ENCODE results near the gene SOWAHA. TPM values are rescaled to one million over a fixed set of nuclear protein-coding genes. Genes with fewer than 3 reads are reported as not detected.
A peak's percentile ranks its signal among the peaks of the same experiment; 100 is the strongest.

SOWAHA gene
- total RNA-seq, 1 donor from 2014 or later: not detected

DNA sequence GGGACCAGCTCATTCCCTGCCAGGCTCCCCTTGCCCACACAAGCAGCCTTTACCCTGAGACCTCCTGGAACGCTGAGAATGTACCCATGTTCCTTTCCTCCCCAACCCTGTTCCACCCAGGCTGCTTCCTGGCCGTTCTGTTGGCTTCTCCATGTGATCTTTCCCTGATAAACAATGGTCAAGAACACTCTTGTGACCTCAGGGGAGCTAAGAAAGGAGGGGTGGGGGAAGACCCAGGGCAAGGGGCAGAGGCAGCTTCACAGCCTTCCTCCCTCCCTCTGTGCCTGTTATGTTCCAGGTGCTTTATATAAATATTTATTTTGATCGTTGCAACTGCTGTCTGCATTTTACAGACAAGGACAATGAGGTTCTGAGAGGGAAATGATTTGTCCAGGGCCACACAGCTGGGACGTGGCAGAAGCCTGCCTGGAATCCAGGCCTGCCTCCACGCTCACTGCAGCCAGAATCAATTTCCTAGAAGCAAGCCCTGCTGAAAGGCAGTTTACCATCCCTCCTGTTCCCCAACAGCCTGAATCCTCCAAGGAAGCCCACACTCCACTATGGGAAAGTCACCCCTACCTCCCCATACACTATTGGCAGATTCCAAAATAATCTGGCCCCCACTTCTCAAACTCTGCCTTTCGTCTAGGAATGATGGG is 13.5 kb downstream of the SOWAHA start:
- TF ChIP-seq, protein P1, sequence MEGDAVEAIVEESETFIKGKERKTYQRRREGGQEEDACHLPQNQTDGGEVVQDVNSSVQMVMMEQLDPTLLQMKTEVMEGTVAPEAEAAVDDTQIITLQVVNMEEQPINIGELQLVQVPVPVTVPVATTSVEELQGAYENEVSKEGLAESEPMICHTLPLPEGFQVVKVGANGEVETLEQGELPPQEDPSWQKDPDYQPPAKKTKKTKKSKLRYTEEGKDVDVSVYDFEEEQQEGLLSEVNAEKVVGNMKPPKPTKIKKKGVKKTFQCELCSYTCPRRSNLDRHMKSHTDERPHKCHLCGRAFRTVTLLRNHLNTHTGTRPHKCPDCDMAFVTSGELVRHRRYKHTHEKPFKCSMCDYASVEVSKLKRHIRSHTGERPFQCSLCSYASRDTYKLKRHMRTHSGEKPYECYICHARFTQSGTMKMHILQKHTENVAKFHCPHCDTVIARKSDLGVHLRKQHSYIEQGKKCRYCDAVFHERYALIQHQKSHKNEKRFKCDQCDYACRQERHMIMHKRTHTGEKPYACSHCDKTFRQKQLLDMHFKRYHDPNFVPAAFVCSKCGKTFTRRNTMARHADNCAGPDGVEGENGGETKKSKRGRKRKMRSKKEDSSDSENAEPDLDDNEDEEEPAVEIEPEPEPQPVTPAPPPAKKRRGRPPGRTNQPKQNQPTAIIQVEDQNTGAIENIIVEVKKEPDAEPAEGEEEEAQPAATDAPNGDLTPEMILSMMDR (IDR thresholded peaks at IDR 0.05; ENCODE audit: insufficient read depth, low read length, severe bottlenecking): no peak
- H3K36me3 ChIP-seq (ENCODE audit: control insufficient read depth, insufficient read depth, low read length): no peaks in the 10 kb centered on the region
- no peak for FAIRE-seq
- no peak for DNase-seq (ENCODE audit: low read depth)
- no peaks in the 10 kb centered on the region for H3K27me3 ChIP-seq (ENCODE audit: control insufficient read depth, insufficient read depth, low read length)
- H3K4me3 ChIP-seq (ENCODE audit: low read depth, low read length): no peak overlapping the region

DNA sequence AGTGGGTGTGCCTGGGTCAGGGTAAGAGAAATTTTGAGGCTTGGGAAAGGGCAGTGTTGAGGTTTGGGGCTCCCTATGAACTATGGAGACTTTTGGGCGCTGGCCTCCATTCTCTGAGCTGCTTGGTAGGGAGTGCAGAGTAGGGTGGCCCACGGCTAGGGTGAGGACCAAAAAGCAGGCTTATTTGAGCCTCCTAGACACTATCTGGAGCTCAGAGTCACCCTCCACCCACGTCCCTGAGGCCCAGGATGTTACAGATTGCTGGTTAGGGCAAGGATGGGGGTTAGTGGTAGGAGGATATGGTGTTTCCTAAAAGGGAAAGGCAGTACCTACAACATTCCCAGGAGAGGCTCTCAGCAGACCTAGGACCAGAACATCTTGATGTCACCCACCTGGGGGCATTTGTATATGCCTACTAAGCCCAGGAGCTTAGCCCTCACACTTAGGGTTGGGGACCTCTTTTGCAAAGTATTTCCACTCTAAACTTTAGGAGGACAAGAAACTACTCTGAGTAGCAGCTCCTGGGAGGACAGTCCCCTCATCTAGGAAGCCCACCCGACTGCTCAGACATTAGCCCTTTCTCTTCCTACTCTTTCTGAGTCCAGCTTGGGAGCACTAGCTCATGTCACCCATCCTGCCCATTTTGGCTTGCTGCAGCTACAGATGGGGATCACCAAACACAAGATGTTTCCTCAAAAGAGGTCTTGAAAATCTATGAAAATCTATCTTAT is 15.0 kb downstream of the SOWAHA start:
- no peak overlapping the region for H3K4me3 ChIP-seq (ENCODE audit: low read depth, low read length)
- FAIRE-seq (no peak), DNase-seq (ENCODE audit: low read depth) (no peak)
- no peaks in the 10 kb centered on the region for H3K27me3 ChIP-seq (ENCODE audit: control insufficient read depth, insufficient read depth, low read length)
- TF ChIP-seq, protein P1 (IDR thresholded peaks at IDR 0.05; ENCODE audit: insufficient read depth, low read length, severe bottlenecking): no peak
- H3K36me3 ChIP-seq (ENCODE audit: control insufficient read depth, insufficient read depth, low read length): no peaks in the 10 kb centered on the region

DNA sequence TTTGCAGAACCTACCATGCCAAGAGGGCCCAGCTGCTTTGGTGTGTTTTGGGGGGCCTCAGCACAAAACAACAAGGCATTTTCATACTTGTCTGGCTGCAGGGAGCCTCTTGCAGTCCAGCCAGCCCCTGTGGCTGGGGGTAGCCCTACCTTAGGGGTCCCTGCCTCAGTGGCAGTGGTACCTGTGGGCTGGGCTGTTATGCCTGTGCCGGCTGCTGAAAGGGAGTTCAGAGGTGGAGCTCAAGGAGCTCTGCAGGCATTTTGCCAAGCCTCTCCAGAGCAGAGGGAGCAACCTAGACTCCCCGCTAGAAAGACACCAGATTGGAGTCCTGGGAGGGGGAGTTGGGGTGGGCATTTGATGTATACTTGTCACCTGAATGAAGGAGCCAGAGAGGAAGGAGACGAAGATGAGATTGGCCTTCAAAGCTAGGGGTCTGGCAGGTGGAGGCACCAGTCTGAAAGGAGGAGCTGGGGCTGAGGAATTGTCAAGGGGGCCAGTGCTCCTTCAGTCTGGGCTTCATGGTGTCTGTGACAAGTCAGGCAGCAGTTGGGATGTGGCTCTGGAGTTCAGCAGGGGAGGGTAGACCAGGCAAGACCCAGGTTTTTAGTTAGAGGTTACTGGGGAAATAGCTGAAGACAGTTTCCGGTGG is 15.9 kb downstream of the SOWAHA start:
- H3K27me3 ChIP-seq (ENCODE audit: control insufficient read depth, insufficient read depth, low read length): no peaks in the 10 kb centered on the region
- H3K4me3 ChIP-seq (ENCODE audit: low read depth, low read length): no peak overlapping the region
- DNase-seq (ENCODE audit: low read depth) (no peak), FAIRE-seq (no peak)
- no peaks in the 10 kb centered on the region for H3K36me3 ChIP-seq (ENCODE audit: control insufficient read depth, insufficient read depth, low read length)
- TF ChIP-seq, protein P1 (IDR thresholded peaks at IDR 0.05; ENCODE audit: insufficient read depth, low read length, severe bottlenecking): no peak

DNA sequence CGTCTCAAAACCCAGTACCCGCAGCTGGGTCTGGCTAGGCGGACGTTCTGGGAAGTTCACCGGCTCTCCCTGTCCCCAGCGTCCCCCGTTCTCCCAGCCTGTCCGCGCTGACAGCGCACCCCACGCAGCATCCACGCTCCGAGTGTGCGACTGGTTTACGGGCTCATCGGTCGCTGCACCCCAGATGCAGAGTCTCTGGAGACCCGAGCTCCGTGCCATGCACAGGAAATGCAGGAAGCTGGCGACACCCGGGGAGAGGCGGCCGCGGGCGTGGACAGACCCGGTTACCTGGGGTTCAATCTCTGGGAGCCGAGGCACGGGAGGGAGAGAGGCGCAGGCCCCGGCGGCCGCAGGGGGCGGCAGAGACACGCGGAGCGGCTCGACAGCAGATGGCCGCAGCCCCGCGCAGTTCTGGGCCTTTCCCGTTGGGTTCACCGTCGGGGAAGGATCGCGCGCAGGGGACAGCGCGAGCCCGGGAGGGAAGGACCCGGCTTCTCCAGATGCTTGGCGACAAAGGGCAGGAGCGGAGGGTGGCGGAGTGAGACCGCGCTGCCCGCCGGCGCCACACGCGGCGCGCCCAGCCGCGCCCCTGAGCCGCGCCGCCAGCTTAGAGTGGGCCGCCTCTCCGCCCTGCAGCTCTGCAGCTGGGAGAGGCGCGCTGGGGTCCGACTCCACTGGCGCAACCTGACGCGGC is 16.8 kb downstream of the SOWAHA start:
- H3K36me3 ChIP-seq (ENCODE audit: control insufficient read depth, insufficient read depth, low read length): no peaks in the 10 kb centered on the region
- no peaks in the 10 kb centered on the region for H3K27me3 ChIP-seq (ENCODE audit: control insufficient read depth, insufficient read depth, low read length)
- DNase-seq (ENCODE audit: low read depth) (peak; percentile 42), FAIRE-seq (no peak)
- TF ChIP-seq, protein P1 (IDR thresholded peaks at IDR 0.05; ENCODE audit: insufficient read depth, low read length, severe bottlenecking): peak; percentile 94
- H3K4me3 ChIP-seq (ENCODE audit: low read depth, low read length): peak overlapping the region; percentile 53

GRCh38 chr5:132830436-132831094 is 17.5 kb downstream of the SOWAHA start, which contains the start of gene SHROOM1:
SHROOM1 (minus strand) TSS chr5:132830647; CDS start chr5:132826140, 4,507 bp downstream.
- Histone ChIP-seq H3K4me3 (ENCODE audit: low read depth, low read length) (peak within 1 kb of the TSS; percentile 53), H3K27me3 (ENCODE audit: control insufficient read depth, insufficient read depth, low read length) (no peaks in the 10 kb centered on the region), H3K36me3 (ENCODE audit: control insufficient read depth, insufficient read depth, low read length) (no peaks in the 10 kb centered on the region)
- TF ChIP-seq, protein P1 (IDR thresholded peaks at IDR 0.05; ENCODE audit: insufficient read depth, low read length, severe bottlenecking): no peak
- DNase-seq (ENCODE audit: low read depth) (no peak), FAIRE-seq (no peak)

Data from bronchial epithelial cell (primary cell).